ENCODE results near the gene PDZRN3.

The PDZRN3 gene

DNA sequence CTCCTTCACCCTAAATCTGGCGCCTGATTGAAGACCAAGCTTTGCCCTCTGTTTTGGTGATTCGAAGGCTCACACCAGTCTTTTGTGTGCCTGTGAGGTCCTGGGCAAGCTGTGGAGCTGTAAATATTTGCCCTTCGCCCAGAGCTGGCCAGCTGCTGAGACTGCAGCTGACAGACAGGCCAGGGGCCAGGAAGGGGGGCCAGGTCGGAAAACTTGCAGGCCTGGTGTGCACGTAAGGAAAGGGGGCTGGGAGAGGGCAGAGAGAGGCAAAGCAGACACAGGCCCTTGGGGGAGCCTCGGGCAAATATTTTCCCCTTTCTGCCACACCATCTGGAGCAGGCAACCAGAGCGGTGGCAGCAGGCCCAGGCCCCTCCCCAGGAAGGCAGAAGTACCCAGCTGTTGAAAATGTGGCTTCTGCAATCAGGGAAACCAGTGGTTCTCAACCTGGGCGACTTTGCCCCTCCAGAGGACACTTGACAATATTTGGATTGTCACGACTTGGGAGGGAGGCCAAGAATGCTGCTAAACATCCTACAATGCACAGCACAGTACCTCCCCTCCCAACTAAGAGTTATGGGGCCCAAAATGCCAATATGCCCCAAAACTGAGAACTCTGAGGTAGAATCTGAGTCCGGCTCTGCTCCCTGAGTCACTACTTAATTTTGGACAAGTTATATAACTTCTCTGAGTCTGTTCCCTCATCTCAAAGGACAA is 2.5 kb downstream of the PDZRN3 start:
- no peak for DNase-seq (ENCODE audit: low read depth, low spot score)

DNA sequence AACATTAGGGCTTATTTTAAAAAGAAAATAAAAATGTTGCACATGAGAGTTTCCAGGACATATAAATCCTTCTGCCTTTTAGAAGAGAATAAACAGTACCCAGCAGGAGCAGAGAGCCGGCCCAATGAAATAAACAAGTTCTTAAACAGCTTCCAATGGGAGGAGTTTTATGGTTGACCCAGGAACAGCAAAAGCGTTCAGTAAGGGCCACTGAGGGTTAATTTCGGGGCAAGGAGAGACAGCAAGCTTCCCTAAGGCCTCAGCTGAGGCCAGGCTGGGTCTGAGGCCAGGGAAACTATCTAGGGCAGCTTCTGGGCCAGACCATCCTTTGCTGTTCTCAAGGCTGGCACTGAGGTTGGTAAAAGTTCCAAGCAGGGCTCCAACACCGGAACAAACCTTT is 3.4 kb downstream of the PDZRN3 start:
- no peak for DNase-seq (ENCODE audit: low read depth, low spot score)

DNA sequence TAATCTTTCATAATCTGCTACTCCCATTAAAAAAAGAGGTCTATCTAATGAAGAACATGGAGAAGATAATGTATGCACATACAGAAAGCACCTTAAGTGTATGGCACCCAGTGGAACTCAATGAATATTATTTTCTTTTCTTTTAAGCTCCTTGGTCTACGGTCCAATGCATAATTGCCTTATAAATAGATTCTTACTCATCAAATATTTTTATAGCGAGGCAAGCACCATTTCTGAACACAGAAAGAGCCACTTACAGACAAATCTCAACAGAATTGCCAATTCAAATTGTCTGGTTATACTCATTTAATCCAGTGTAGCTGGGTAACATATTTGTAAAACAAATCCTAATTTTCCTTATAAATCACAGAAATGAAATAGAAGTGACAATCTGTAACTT is 6.3 kb downstream of the PDZRN3 start:
- no peak for DNase-seq (ENCODE audit: low read depth, low spot score)

DNA sequence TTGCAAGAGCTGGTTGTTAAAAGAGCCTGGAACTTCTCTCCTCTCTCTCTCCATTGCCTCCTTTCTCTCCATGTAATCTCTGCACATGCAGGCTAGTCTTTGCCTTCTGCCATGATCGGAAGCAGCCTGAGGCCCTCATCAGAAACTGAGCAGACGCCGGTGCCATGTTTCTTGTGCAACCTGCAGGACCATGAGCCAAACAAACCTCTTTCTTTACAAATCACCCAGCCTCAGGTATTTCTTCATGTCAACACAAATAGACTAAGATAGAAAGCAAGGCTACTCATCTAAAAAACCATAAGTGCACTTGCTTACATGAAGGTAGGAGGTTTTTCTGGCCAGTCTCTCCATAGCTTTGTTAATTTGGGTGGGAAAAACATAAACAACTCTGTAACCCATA is 8.7 kb downstream of the PDZRN3 start:
- no peak for DNase-seq (ENCODE audit: low read depth, low spot score)

DNA sequence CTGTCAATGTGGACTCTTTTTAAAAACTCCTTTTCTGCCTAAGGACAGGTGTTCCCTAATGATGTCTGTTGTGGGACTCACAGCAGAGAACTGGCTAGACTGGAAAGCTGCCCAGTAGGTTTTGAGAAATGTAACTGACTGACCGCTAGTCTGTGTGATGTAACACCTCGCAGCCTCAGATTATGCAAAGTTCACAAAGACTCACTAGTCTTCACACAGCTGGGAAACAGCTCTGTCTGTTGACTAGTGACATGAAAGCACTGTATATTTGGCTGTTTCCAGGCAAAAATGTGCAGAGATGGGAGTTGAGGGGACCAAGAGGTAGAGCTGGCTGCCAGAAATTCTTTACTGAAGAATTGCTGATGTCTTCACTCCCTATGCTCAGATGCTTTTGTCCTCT is 10.3 kb downstream of the PDZRN3 start:
- no peak for DNase-seq (ENCODE audit: low read depth, low spot score)

- no peak for DNase-seq (ENCODE audit: low read depth, low spot score)
Measured at GRCh38 chr3:73611176-73611575, 13.6 kb downstream of the PDZRN3 start.

GRCh38 chr3:73610493-73610892 is 14.2 kb downstream of the PDZRN3 start:
- DNase-seq (ENCODE audit: low read depth, low spot score): no peak

GRCh38 chr3:73609655-73610054 is 15.1 kb downstream of the PDZRN3 start:
- no peak for DNase-seq (ENCODE audit: low read depth, low spot score)

DNA sequence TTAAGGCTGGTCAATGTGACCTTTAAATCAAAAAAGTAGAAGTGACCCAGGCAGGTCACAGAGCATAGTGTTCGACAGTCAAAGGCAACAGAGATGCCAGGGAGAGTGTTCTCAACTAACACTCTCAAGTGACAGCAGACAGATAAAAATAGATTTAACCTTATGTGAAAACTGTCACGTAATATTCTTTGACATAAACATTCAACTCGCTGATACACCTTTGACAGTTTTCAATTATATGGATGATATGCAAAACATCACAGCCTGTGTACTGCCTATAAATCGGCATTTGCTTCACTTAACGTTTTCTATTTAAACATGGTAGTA is 15.5 kb downstream of the PDZRN3 start:
- no peak for DNase-seq (ENCODE audit: low read depth, low spot score)

GRCh38 chr3:73608456-73609314 is 16.1 kb downstream of the PDZRN3 start:
- DNase-seq (ENCODE audit: low read depth, low spot score): no peak

DNA sequence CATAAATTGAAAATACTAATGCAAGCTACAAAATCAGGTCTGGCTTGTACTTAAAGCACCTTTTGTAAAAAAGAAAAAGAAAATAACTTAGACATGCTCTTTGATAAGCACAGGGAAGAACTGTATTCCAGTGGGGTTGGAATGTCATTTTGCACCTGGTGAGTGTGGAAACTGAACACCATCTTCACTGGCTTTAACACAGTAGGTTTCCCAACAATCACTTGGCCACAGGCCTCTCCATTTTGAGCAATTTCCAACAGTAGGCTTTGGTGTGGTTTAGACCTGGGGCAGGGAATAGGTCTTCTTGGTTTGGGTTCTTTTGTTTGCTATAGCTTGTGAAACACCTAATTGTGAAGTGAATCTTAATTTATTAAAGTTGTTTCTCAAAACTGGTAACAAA is 18.9 kb downstream of the PDZRN3 start:
- DNase-seq (ENCODE audit: low read depth, low spot score): no peak

- DNase-seq (ENCODE audit: low read depth, low spot score): no peak
Measured at GRCh38 chr3:73605412-73605811, 19.3 kb downstream of the PDZRN3 start.

GRCh38 chr3:73604451-73604850 is 20.3 kb downstream of the PDZRN3 start:
- no peak for DNase-seq (ENCODE audit: low read depth, low spot score)

DNA sequence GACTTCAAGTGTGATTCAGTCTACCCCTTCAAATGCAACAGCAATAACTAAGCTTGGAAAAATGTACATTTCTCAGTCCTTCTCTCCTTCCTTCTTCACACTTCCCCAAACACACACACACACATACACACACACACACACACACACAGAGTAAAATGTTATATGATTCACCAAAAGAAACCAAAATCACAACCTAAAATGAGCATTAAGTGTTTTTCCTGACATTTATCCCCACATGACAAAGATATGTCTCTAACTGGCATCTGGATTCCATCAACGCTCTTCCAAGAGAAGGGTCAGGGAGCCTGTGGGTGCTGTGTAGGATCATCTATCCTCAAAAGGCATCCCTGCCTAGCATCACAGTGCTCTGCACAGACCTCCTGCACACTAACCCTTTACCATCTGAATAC is 21.0 kb downstream of the PDZRN3 start:
- DNase-seq (ENCODE audit: low read depth, low spot score): no peak

DNA sequence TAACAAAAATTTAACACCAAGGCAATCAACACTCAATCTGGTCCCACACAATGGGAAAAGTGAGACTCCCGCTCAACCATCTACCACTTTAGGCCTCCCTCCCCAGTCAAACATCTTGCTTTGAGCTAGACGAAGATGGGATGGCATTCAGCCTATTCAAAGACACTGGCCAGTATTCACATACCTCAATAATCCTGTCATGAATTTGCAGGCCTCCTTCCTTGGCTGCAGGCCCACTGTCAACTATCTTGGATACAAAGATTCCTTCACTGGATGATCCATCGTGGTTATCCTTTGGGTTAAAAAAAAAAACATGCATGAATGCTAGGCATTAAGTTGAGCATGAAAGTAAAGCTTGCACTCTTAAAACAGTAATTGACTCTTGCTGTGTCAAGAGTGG is 22.6 kb downstream of the PDZRN3 start:
- DNase-seq (ENCODE audit: low read depth, low spot score): no peak

- no peak for DNase-seq (ENCODE audit: low read depth, low spot score)
Measured at GRCh38 chr3:73601481-73601880, 23.3 kb downstream of the PDZRN3 start.

DNA sequence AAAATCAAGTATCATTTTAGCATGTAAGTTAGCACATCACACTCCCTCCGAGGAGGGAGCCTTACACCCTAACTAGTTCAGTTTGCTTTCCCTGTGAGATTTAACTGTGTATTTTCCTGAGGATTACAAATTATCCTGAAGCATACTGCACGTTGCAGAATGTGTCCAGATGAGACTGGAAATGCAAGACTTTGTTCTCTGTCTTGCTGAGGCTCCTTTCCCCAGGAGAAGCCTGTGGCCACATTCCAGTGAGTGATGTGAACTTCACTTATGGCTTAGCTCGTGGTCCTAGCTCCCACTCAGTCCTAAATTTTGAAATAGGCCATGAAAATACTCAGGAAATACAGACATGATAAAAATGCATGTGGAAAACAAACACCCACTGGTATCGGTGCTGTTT is 23.7 kb downstream of the PDZRN3 start:
- no peak for DNase-seq (ENCODE audit: low read depth, low spot score)

- no peak for DNase-seq (ENCODE audit: low read depth, low spot score)
Measured at GRCh38 chr3:73600293-73600938, 24.3 kb downstream of the PDZRN3 start.

DNA sequence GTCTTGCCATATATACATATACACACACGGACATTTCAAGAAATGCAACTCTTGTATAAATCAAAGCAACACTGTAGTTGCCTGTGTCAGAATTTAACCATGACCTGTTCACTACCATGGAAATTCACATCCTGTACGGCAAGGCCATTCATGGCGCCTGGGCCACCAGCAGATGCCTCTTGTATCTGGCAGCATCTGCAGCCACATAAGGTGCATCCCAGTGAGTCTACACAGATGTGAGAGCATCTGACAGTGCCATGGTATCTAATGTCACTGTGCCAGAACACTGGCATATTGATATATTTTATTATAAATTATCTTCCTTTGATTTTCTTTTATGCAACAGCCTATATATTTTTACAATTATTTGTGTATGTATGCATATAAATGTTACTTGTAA is 25.1 kb downstream of the PDZRN3 start:
- DNase-seq (ENCODE audit: low read depth, low spot score): no peak

GRCh38 chr3:73597476-73597875 is 27.3 kb downstream of the PDZRN3 start:
- no peak for DNase-seq (ENCODE audit: low read depth, low spot score)

DNA sequence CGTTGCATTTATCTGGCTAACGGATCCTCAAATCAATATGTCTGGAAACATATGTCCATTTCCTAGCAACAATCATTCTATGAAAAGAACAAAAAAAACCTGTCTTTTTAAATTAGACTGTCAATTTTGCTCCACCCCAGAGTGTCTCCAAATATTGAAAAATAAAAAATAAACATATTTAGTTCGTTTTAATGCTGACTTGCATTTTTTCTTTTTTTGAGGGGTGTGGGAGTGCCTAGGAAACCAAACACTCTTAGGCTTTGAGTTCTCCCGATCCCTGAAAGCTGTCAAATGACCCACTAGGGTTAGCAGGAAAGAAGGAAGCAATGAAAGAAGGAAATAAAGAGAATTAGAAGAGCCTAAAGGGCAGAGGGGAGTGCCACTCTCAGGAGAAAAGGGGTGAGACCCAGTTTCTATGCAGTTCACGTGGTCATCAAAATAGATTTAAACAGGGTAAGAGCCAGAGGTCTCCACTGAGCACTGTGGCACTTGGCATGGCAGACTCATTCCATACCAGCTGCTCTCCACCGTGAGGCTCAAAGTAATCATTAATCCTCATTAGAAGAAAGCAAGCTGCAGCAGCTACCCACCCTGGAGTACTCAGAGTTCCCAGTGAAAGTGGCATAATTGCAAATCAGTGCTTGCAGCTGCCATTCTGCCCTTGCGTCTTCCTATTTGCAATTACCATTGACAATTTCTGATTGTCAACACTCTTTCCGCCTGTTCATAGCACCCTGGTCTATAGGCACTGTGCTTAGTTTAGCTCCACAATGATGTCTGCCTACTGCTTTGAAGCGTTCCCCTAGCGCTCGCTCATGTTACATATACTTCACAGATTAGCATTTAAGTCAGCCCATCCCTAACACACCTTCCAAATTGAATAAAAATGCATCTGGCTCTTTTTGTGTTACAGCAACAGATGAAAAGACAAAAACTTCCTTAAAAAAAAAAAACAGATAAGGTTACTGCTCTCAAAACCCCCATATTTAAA is 32.3 kb downstream of the PDZRN3 start:
- no peak for DNase-seq (ENCODE audit: low read depth, low spot score)
